HG02870 (cell line): ENCODE results near the gene FKBP4.
"Not testable (repeated sequence)": the region's sequence is repeated elsewhere in the genome, so short reads cannot be mapped to it uniquely, and the experiment has no call there.

Source experiments
- ATAC-seq: cut with Tn5 transposase; IDR thresholded peaks from one replicate; pipeline ENCODE4 v1.9.1; 2021; ENCODE audit warnings: mild to moderate bottlenecking, moderate library complexity; ENCODE audit not compliant: unreplicated experiment

Gene FKBP4

DNA sequence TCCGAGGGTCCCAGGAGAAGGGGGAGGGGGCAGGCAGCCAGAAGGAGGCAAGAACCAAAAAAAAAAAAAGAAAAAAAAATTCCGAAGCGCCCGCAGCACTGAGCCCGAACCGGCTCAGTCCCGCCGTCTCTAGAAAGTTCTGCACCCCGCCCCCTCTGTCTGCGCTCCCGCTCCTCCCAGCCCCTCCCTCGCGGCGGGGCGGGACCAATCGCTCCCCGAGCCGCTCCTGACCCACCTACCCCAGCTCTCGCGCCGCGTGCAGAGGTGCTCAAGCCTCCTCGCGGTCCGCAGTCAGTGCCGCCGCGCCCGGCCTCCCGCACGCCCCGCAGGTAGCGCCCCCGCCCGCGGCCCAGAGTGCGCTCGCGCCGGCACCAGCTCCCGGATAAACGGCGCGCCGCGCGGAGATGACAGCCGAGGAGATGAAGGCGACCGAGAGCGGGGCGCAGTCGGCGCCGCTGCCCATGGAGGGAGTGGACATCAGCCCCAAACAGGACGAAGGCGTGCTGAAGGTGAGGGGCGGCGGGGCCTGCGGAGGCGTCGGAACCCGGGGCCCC lies at the start of gene FKBP4:
TSS of gene FKBP4 (plus strand) at position 235 of the 554 bp plus-strand sequence. CDS start at position 405, 170 bp downstream.
- ATAC-seq, result peak; percentile 82

DNA sequence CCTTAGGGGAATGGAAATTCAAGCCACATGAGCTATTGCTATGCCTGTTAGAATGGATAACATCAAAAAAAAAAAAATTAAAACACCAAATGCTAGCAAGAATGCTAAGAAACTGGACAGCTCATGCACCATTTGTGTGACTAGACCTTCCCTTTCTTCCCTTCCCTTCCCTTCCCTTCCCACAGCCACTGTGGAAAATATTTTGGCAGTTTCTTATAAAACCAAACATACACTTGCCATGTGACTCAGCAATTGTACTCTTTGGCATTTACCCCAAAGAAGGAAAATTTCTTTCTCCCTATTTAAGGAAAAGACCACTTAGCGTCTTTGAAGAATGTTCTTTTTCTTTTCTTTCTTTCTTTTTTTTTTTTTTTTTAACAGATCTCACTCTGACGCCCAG lies 49.1 kb upstream of the FKBP4 start:
- ATAC-seq, result no peak

- no peak for ATAC-seq
Observed at GRCh38 chr12:2749580-2749979, 45.2 kb upstream of the FKBP4 start.

DNA sequence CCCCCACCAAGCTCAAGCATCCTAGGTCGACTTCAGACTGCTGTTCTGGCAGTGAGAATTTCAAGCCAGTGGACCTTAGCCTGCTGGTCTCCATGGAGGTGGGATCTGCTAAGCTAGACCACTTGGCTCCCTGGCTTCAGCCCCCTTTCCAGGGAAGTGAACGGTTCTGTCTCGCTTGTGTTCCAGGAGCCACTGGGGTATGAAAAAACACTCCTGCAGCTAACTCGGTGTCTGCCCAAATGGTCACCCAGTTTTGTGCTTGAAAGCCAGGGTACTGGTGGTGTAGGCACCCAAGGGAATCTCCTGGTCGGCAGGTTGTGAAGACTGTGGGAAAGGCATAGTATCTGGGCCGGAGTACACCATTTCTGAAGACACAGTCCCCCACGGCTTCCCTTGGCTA lies 44.6 kb upstream of the FKBP4 start:
- no peak for ATAC-seq

DNA sequence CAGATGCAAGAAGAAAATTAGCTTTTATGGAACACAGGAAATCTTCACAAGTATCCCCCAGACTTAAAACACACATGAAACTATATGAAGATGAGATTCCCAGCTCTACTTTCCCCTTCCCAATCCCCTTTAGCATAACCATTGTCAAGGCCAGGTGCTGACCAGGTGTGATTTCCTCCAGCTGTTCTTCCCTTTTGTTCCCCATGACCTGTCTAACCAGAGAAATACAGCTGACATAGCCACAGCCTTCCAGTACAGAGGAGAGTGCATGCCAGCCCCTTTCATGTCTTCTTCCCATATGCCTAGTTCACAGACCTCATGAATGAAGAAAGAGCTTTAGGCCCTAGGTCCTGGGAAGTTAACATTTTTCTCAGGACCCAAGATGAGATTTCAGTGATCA lies 43.5 kb upstream of the FKBP4 start:
- no peak for ATAC-seq

DNA sequence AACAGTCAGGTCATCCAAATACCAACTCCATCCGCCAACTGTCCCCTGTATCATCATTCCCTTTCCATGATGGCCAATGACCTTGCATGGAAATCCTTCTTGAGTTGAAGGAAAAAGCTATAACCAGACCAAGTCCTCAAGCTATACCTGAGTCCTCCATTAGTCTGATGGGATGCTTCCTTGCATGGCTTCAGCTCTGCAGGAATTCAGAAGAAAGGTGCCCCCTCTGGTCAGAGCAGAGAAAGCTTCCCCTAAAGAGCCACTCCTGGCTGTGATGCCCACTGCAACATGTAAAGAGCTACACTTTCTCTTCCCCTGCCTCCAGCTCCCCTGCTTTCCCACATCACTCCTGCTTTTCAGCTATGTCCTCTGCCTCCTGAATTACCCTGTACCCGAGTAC lies 43.1 kb upstream of the FKBP4 start:
- ATAC-seq, result no peak

DNA sequence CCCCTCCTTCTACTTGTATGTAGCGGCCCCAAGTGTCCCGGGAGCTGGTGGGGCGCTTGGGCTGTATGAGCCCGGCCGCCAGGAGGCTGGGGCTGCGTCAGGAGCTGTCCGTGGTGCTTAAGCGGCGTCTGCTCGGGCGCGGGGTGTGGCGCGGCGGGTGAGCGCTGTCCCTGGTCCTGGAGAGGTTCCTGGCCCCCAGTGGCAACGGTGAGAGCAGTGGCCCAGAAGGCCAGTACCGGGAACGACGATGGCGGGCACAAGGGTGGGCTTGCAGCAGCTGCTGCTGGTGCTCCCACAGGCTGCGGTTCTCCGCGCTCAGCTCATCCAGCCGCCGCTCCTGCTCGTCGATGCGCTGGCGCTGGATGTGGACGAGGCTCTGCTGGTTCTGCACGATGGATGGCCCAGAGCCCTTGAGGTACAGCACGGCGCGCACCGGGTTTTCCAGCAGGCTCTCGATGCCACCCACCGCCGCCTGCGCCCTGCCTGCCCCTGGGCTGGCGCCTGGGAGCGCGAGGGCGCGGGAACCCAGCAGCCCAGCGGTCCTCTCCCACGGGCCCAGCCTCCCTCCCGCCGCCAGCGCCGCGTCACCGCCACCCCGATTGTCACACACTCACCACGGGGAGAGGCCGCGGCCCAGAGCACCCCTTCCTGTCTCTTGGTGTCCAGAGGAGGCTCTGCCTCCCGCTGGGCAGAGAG lies 41.9 kb upstream of the FKBP4 start:
- no peak for ATAC-seq

DNA sequence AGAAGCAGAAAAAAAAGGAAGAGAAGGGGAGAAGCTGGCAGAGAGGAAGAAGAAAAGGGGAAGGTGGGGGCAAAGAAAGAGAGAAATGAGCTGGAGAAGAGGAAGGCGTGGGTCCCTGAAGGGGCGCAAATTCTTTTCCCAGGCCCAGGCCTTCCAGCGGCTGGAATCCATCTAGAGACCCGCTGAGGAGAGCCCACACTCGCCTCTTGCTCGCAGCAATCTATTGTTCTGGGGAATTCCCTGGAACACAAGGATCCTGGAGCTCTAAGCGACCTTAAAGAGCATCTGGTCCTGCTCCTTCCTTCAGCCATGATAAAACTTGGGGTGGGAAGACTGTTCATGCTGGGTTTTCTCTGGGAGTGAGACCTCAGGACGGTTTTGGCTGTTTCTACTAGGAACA lies 41.2 kb upstream of the FKBP4 start:
- no peak for ATAC-seq

DNA sequence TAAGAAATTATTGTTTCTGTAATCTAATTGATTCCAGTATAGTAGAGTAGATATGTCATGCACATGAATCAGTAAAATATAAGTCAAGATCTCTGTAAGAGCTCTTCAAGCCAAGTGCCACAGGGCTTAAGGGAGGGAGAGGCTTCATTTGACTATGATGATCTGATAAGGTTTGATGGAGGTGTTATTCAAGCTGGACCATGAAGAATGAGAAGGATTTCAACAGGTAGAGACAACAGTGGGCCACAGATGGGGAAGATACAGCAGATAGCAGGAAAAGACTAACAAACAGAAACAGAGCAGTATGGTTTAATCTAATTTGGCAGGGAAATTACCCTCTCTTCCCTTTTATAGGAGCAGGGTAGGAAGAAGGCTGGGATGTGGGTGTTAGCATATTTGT lies 40.6 kb upstream of the FKBP4 start:
- no peak for ATAC-seq

GRCh38 chr12:2756756-2757155 lies 38.0 kb upstream of the FKBP4 start:
- ATAC-seq, result no peak

DNA sequence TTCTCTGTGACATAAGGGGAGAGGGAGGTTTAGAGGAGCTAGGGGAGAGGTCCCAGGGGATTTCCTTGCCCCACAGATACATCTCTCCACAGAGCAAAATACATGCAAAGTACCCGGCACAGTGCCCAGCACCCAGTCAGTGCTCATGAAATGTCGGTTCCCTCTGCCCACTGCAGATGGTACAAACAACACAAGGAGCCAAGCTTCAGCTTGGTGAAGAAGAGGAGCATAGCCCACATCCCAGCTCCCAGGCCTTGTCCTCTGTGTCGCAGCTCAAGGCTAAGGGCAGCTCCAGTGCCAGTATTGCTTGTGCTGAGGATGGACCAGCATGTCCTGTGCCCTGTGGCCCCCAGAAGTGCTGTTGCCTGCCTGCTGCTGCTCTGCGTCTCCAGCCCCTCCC lies 35.0 kb upstream of the FKBP4 start:
- no peak for ATAC-seq

- ATAC-seq, result no peak
Observed at GRCh38 chr12:2764398-2764797, 30.4 kb upstream of the FKBP4 start.

- ATAC-seq, result no peak
Observed at GRCh38 chr12:2765052-2765451, 29.7 kb upstream of the FKBP4 start.

DNA sequence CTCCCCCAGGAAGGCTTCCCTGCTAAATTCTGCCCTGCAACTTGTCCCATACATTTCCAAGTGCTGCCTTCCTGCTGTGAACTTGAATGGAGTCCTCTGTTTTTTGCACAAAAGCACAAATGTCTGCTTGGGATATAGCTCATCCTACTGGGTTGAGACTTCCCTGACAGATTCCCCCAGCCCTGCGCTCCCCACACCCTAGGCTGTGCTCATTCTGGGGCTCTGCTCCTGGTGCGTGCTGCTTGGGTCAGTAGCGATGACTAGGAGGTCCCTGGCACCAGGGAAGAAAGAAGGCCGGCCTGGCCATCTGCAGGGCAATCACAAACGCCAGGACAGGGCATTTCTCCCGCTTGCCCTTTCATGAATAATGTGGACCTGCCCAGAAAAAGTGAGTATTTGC lies 29.2 kb upstream of the FKBP4 start:
- ATAC-seq, result no peak

- no peak for ATAC-seq
Observed at GRCh38 chr12:2768224-2768961, 26.4 kb upstream of the FKBP4 start.

DNA sequence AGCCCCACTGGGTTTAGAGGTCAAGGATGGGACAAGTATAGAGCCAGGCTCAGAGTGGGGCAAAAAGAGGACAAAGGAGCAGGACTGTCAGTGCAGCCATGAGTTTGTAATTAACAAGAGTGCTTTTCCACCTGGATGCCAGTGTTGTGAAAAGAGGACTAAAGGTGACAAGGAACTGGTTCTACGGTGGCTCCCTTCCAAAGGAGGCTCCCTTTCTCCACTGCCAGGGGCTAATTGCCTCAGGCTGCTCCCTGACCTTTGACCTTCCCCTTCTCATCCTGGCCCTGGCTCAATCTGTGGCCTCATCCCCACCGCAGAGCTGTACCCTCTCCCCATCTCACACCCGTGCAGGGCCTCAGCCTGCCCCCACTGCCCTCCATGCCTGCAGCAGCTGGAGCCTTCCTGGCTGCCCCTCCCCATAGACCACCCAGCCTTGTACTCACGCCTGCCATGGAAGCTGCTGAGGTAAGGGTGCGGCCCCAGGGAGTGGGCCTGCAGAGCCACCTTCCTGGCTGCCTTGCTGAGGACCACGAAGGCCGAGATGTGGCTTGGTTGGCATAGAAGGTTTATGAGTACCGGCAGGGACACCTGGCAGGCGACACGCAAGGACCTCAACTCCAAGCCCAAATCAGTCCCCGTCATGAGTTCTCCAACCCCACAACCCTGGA lies 24.8 kb upstream of the FKBP4 start:
- ATAC-seq, result no peak

- not testable (repeated sequence) for ATAC-seq
Observed at GRCh38 chr12:2770544-2770943, 24.2 kb upstream of the FKBP4 start.

- no peak for ATAC-seq
Observed at GRCh38 chr12:2772370-2772769, 22.4 kb upstream of the FKBP4 start.

DNA sequence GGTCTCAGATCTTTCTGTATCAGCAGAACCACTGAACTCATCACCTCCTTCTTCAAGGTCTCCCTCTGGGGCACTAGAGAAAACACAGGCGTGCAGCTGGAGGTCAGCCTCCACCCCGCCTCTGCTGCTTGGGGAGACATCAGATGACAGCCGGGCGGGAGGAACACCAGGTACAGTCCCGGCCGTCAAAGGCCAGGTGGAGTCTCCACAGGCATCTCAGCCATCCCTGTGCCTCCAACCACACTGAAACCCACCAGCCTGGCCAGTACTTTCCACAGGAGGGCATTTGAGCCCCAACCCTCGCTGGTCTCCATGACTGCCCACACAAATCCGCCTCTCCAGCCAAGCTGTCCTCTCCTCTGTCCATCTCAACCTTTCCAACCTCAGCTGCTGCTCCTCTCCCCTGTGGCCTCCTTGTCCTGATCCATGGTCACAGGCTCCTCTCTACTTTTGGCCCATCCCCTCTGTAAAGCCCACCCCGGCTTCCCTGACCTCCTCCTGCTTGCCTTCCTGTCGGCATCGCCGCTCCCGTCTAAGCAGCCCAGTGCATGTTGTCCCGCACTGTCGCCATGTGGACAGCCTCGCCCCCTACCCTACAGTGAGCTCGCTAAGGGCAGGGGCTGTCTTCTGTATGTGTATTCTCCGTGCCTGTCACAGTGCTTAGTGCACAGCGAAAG lies 21.4 kb upstream of the FKBP4 start:
- no peak for ATAC-seq

DNA sequence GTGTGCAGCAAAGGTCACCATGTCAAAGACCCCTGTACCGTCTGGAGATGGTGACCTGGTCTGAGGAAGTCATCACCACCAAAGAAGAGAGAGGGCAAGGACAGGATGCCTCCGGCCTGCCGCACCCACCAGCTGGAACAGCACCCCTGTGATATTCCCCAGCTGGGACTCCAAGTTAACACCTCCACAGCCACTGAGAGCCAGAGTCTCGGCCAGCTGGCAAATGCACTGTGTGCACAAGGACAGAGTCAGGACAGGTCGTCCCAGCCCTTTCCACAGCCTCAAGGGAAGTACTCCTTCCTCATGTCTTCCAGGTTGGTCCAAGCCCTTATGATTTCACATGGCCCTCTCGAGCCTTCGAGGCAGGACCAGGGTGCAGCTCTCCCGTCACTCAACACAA lies 19.3 kb upstream of the FKBP4 start:
- ATAC-seq, result no peak

- ATAC-seq, result no peak
Observed at GRCh38 chr12:2776129-2776806, 18.5 kb upstream of the FKBP4 start.
